WTC11 (cell line): Measurements from ENCODE around the gene VARS2.

Experiments
- ATF6 ChIP-seq: sonication (generic); formaldehyde crosslinking; IDR thresholded peaks from 2 replicates; pipeline ENCODE4 v1.8.1; 2023; ENCODE audit warnings: mild to moderate bottlenecking, missing genetic modification reagents
- CREM ChIP-seq: sonication (generic); formaldehyde crosslinking; IDR thresholded peaks from 2 replicates; pipeline ENCODE4 v1.8.1; 2022; ENCODE audit warnings: mild to moderate bottlenecking, missing genetic modification reagents, moderate library complexity
- ELF4 ChIP-seq: sonication (generic); formaldehyde crosslinking; IDR thresholded peaks from 2 replicates; pipeline ENCODE4 v1.8.1; 2022; ENCODE audit warnings: low read depth, mild to moderate bottlenecking, moderate library complexity, missing genetic modification reagents
- ESRRA ChIP-seq: sonication (generic); formaldehyde crosslinking; IDR thresholded peaks from 2 replicates; pipeline ENCODE4 v1.8.1; 2022; ENCODE audit warnings: mild to moderate bottlenecking, missing genetic modification reagents, borderline replicate concordance
- ETV6 ChIP-seq: sonication (generic); formaldehyde crosslinking; IDR thresholded peaks from 2 replicates; pipeline ENCODE4 v1.8.1; 2022; ENCODE audit warnings: mild to moderate bottlenecking, missing genetic modification reagents
- FOXJ3 ChIP-seq: sonication (generic); formaldehyde crosslinking; IDR thresholded peaks from 2 replicates; pipeline ENCODE4 v1.9.0; 2021; ENCODE audit warnings: missing genetic modification reagents, mild to moderate bottlenecking, borderline replicate concordance
- JUN ChIP-seq: sonication (generic); formaldehyde crosslinking; IDR thresholded peaks from 2 replicates; pipeline ENCODE4 v1.8.0; 2023; ENCODE audit warnings: mild to moderate bottlenecking, missing genetic modification reagents
- TP53 ChIP-seq: sonication (generic); formaldehyde crosslinking; IDR thresholded peaks from 2 replicates; pipeline ENCODE4 v1.8.1; 2023; ENCODE audit warnings: mild to moderate bottlenecking, missing genetic modification reagents
- TF ChIP-seq, protein P1 (sequence below): fragments of 200-600 bp; IDR thresholded peaks from 2 replicates; pipeline ENCODE4 v1.8.0; 2022; ENCODE audit warnings: antibody characterized with exemption
- TF ChIP-seq, protein P2 (sequence below): sonication (generic); formaldehyde crosslinking; IDR thresholded peaks from 2 replicates; pipeline ENCODE4 v1.8.1; 2022; ENCODE audit warnings: low read depth, mild to moderate bottlenecking, moderate library complexity, missing genetic modification reagents, borderline replicate concordance
- TF ChIP-seq, protein P3 (sequence below): sonication (generic); formaldehyde crosslinking; IDR thresholded peaks from 2 replicates; pipeline ENCODE4 v1.8.1; 2023; ENCODE audit warnings: mild to moderate bottlenecking, moderate library complexity, missing genetic modification reagents
- TF ChIP-seq, protein P4 (sequence below): fragments of 250-450 bp; sonication (Bioruptor Pico); IDR thresholded peaks from 2 replicates; pipeline ENCODE4 v1.8.0; 2021; ENCODE audit warnings: mild to moderate bottlenecking
- TF ChIP-seq, protein P5 (sequence below): sonication (generic); formaldehyde crosslinking; IDR thresholded peaks from 2 replicates; pipeline ENCODE4 v1.8.0; 2022; ENCODE audit warnings: mild to moderate bottlenecking, missing genetic modification reagents

GRCh38 chr6:30938730-30939129 lies 24.7 kb downstream of the VARS2 start:
- TF ChIP-seq, protein P1, sequence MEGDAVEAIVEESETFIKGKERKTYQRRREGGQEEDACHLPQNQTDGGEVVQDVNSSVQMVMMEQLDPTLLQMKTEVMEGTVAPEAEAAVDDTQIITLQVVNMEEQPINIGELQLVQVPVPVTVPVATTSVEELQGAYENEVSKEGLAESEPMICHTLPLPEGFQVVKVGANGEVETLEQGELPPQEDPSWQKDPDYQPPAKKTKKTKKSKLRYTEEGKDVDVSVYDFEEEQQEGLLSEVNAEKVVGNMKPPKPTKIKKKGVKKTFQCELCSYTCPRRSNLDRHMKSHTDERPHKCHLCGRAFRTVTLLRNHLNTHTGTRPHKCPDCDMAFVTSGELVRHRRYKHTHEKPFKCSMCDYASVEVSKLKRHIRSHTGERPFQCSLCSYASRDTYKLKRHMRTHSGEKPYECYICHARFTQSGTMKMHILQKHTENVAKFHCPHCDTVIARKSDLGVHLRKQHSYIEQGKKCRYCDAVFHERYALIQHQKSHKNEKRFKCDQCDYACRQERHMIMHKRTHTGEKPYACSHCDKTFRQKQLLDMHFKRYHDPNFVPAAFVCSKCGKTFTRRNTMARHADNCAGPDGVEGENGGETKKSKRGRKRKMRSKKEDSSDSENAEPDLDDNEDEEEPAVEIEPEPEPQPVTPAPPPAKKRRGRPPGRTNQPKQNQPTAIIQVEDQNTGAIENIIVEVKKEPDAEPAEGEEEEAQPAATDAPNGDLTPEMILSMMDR = no peak
- TF ChIP-seq, protein P2, sequence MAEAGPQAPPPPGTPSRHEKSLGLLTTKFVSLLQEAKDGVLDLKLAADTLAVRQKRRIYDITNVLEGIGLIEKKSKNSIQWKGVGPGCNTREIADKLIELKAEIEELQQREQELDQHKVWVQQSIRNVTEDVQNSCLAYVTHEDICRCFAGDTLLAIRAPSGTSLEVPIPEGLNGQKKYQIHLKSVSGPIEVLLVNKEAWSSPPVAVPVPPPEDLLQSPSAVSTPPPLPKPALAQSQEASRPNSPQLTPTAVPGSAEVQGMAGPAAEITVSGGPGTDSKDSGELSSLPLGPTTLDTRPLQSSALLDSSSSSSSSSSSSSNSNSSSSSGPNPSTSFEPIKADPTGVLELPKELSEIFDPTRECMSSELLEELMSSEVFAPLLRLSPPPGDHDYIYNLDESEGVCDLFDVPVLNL (CRISPR knock-in tag) = no peak
- TF ChIP-seq, protein P3, sequence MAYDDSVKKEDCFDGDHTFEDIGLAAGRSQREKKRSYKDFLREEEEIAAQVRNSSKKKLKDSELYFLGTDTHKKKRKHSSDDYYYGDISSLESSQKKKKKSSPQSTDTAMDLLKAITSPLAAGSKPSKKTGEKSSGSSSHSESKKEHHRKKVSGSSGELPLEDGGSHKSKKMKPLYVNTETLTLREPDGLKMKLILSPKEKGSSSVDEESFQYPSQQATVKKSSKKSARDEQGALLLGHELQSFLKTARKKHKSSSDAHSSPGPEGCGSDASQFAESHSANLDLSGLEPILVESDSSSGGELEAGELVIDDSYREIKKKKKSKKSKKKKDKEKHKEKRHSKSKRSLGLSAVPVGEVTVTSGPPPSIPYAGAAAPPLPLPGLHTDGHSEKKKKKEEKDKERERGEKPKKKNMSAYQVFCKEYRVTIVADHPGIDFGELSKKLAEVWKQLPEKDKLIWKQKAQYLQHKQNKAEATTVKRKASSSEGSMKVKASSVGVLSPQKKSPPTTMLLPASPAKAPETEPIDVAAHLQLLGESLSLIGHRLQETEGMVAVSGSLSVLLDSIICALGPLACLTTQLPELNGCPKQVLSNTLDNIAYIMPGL (CRISPR knock-in tag) = no peak
- TF ChIP-seq, protein P4, sequence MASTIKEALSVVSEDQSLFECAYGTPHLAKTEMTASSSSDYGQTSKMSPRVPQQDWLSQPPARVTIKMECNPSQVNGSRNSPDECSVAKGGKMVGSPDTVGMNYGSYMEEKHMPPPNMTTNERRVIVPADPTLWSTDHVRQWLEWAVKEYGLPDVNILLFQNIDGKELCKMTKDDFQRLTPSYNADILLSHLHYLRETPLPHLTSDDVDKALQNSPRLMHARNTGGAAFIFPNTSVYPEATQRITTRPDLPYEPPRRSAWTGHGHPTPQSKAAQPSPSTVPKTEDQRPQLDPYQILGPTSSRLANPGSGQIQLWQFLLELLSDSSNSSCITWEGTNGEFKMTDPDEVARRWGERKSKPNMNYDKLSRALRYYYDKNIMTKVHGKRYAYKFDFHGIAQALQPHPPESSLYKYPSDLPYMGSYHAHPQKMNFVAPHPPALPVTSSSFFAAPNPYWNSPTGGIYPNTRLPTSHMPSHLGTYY (CRISPR knock-in tag) = no peak
- TF ChIP-seq ATF6 (no peak), TP53 (CRISPR knock-in tag) (no peak), ESRRA (no peak), CREM (no peak), FOXJ3 (CRISPR knock-in tag) (no peak), ETV6 (CRISPR knock-in tag) (no peak), ELF4 (CRISPR knock-in tag) (no peak), JUN (CRISPR knock-in tag) (no peak)
- TF ChIP-seq, protein P5, sequence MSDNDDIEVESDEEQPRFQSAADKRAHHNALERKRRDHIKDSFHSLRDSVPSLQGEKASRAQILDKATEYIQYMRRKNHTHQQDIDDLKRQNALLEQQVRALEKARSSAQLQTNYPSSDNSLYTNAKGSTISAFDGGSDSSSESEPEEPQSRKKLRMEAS (CRISPR knock-in tag) = no peak
